HCT116 (cell line): ENCODE measurements around the gene GALNT7. TPM values are rescaled to one million over a fixed set of nuclear protein-coding genes. Genes with fewer than 3 reads are reported as not detected.

Source experiments
- ATAC-seq: fragments of 200-7000 bp; cut with Tn5 transposase; 2 replicates; pipeline ENCODE4 v1.9.1; 2020; ENCODE audit warnings: mild to moderate bottlenecking, moderate library complexity
- BruUV-seq: library from RNA; stranded (reverse); fragments of 400-500 nt; replicated peaks from 2 replicates; lab custom pipeline; 2021; lab: Mats Ljungman, UMichigan
- CTCF ChIA-PET: fragments of 300-600 bp; sonication (Branson Sonifier 250); formaldehyde crosslinking; loops from one replicate; lab custom pipeline; 2021; ENCODE audit warnings: antibody characterized with exemption; lab: Charles Lee
- POLR2A ChIA-PET: fragments of 300-600, 350-600 bp; sonication (Branson Sonifier 250); formaldehyde crosslinking; loops from one replicate; lab custom pipeline; 2021; ENCODE audit warnings: antibody characterized with exemption; lab: Charles Lee
- RAD21 ChIA-PET, 2 experiments: fragments of 300-600 bp; sonication (Branson Sonifier 250); formaldehyde crosslinking; loops; one replicate each; lab custom pipeline; 2023; ENCODE audit warnings: low total read pairs in 2 of 2; ENCODE audit not compliant: uncharacterized antibody in 2 of 2, unreplicated experiment in 2 of 2, low non-redundant PET in 1 of 2; lab: Charles Lee
- DNase-seq: peaks from one replicate; pipeline ENCODE4 v3.0.0-alpha.2; 2010; ENCODE audit warnings: low read depth, low spot score
- H2AFZ ChIP-seq: fragments of 200-600 bp; shearing (Covaris generic), sonication (generic); 2 replicates; pipeline ENCODE4 v1.6.1; 2017; ENCODE audit warnings: low read depth, mixed run types, mixed read lengths, antibody characterized with exemption, low read length; ENCODE audit not compliant: poor library complexity, severe bottlenecking
- H3K27ac ChIP-seq: 2 replicates; pipeline ENCODE4 v1.5.1; 2012; ENCODE audit warnings: low read depth, low read length
- H3K27me3 ChIP-seq: fragments of 200-600 bp; sonication (generic); 2 replicates; pipeline ENCODE4 v1.6.1; 2016; ENCODE audit warnings: mixed run types, low read length, mixed read lengths; ENCODE audit not compliant: insufficient read depth
- H3K36me3 ChIP-seq, 2 experiments: fragments of 200-500 bp in 1 of 2; fragments of 200-600 bp in 1 of 2; sonication (Bioruptor generic) in 1 of 2; sonication (generic) in 1 of 2; 2 replicates each; pipeline versions ENCODE4 v1.5.1 to v1.6.1; 2014 to 2016; ENCODE audit warnings: low read length in 2 of 2, inconsistent platforms in 1 of 2, mixed read lengths in 1 of 2, mixed run types in 1 of 2; ENCODE audit not compliant: insufficient read depth in 2 of 2, control insufficient read depth in 1 of 2
- H3K4me1 ChIP-seq, 2 experiments: fragments of 200-600 bp in 1 of 2; sonication (generic) in 1 of 2; 2 replicates each; pipeline versions ENCODE4 v1.5.1 to v1.6.1; 2012 to 2017; ENCODE audit warnings: low read length in 2 of 2, inconsistent platforms in 1 of 2, mild to moderate bottlenecking in 1 of 2, mixed read lengths in 1 of 2, mixed run types in 1 of 2, moderate library complexity in 1 of 2; ENCODE audit not compliant: insufficient read depth in 2 of 2, control insufficient read depth in 1 of 2
- H3K4me2 ChIP-seq: fragments of 200-600 bp; sonication (generic); 2 replicates; pipeline ENCODE4 v1.6.1; 2017; ENCODE audit warnings: mixed run types, low read length, mixed read lengths
- H3K4me3 ChIP-seq, 2 experiments: fragments of 200-600 bp in 1 of 2; sonication (generic) in 1 of 2; replicated peaks in 1 of 2; 2 replicates each; pipeline ENCODE4 v1.5.1; 2011 to 2016; ENCODE audit warnings: low read length in 2 of 2, control low read depth in 1 of 2, low read depth in 1 of 2, mild to moderate bottlenecking in 1 of 2, mixed read lengths in 1 of 2, mixed run types in 1 of 2
- H3K79me2 ChIP-seq: fragments of 200-600 bp; sonication (generic); 2 replicates; pipeline ENCODE4 v1.6.1; 2017; ENCODE audit warnings: mild to moderate bottlenecking, mixed run types, low read length, moderate library complexity, mixed read lengths; ENCODE audit not compliant: insufficient read depth
- H3K9ac ChIP-seq: fragments of 200-600 bp; sonication (generic); 2 replicates; pipeline ENCODE4 v1.6.1; 2016; ENCODE audit warnings: low read length, mixed read lengths
- H3K9me2 ChIP-seq: fragments of 200-600 bp; sonication (generic), shearing (Covaris generic); 2 replicates; pipeline ENCODE4 v1.6.1; 2017; ENCODE audit warnings: mixed run types, mild to moderate bottlenecking, moderate library complexity; ENCODE audit not compliant: insufficient read depth
- H3K9me3 ChIP-seq, 2 experiments: fragments of 200-500 bp in 1 of 2; fragments of 200-600 bp in 1 of 2; sonication (Bioruptor generic) in 1 of 2; sonication (generic) in 1 of 2; 2 replicates each; pipeline ENCODE4 v1.6.1; 2014 to 2017; ENCODE audit warnings: low read length in 2 of 2, mixed read lengths in 2 of 2, inconsistent platforms in 1 of 2, low read depth in 1 of 2, mild to moderate bottlenecking in 1 of 2, mixed run types in 1 of 2, moderate library complexity in 1 of 2; ENCODE audit not compliant: control insufficient read depth in 1 of 2, insufficient read depth in 1 of 2
- H4K20me1 ChIP-seq: fragments of 200-600 bp; sonication (generic), shearing (Covaris generic); 2 replicates; pipeline ENCODE4 v1.6.1; 2017; ENCODE audit warnings: mixed run types, mild to moderate bottlenecking, moderate library complexity; ENCODE audit not compliant: insufficient read depth
- CBX3 ChIP-seq: IDR thresholded peaks from 2 replicates; pipeline ENCODE4 v1.6.1; 2012; ENCODE audit warnings: low read depth
- ELF1 ChIP-seq: IDR thresholded peaks from 2 replicates; pipeline ENCODE4 v1.6.1; 2012; ENCODE audit warnings: low read depth, borderline replicate concordance
- EZH2 ChIP-seq: fragments of 200-600 bp; sonication (generic); IDR thresholded peaks from 2 replicates; pipeline ENCODE4 v1.6.1; 2017; ENCODE audit warnings: antibody characterized with exemption, mixed run types
- FOSL1 ChIP-seq: IDR thresholded peaks from 2 replicates; pipeline ENCODE4 v1.6.1; 2012; ENCODE audit warnings: low read depth
- JUND ChIP-seq: IDR thresholded peaks from 2 replicates; pipeline ENCODE4 v1.6.1; 2012
- POLR2AphosphoS5 ChIP-seq: IDR thresholded peaks from 2 replicates; pipeline ENCODE4 v1.6.1; 2011; ENCODE audit warnings: mild to moderate bottlenecking, low read depth, low read length, moderate library complexity
- SIN3A ChIP-seq: IDR thresholded peaks from 2 replicates; pipeline ENCODE4 v1.6.1; 2012; ENCODE audit warnings: low read depth
- SRF ChIP-seq: IDR thresholded peaks from 2 replicates; pipeline ENCODE4 v1.6.1; 2012; ENCODE audit warnings: low read depth
- TCF7L2 ChIP-seq: IDR thresholded peaks from 2 replicates; pipeline ENCODE4 v1.7.0; 2011; ENCODE audit warnings: borderline replicate concordance, inconsistent platforms; ENCODE audit not compliant: insufficient read depth, insufficient read length; ENCODE audit errors: extremely low read depth
- ZBTB33 ChIP-seq: IDR thresholded peaks from 2 replicates; pipeline ENCODE4 v1.6.1; 2011; ENCODE audit warnings: mild to moderate bottlenecking, low read length, moderate library complexity; ENCODE audit not compliant: insufficient replicate concordance; ENCODE audit errors: extremely low read depth
- ZFX ChIP-seq: fragments of 450-650 bp; IDR thresholded peaks from 2 replicates; pipeline ENCODE4 v1.6.1; 2017
- intact Hi-C: fragments of 100-400 bp; cut with micrococcal nuclease; formaldehyde crosslinking; loops from 2 replicates; pipeline ENCODE4 v1.10.0; 2022
- total RNA-seq: library from RNA; stranded (reverse); gene quantifications from one replicate; pipeline ENCODE4 v1.2.1, GENCODE V29; 2021; ENCODE audit not compliant: unreplicated experiment
- TF ChIP-seq, protein P1 (sequence below): IDR thresholded peaks from 2 replicates; pipeline ENCODE4 v1.6.1; 2012

Gene GALNT7
- total RNA-seq, 1 experiment from 2014 or later: 21.3 TPM

- ChIA-PET POLR2A (interaction anchor here (0.8 kb wide), 1 partner anchor 35 kb away, joined by 3 read pairs; no protein-coding TSS in a partner anchor), RAD21 (no interaction called here), CTCF (no interaction called here)
- H3K4me2 ChIP-seq: no peak overlapping the region
- no peak overlapping the region for H3K27ac ChIP-seq
- DNase-seq: no peak
- H3K36me3 ChIP-seq: no peaks in the 10 kb centered on the region
- no peak for ATAC-seq
- H2AFZ ChIP-seq: no peak overlapping the region
- peaks cover 0 to 20% of the 10 kb centered on the region in 2 experiments; a peak in 3 of 4 replicates for H3K4me1 ChIP-seq
- H3K9me3 ChIP-seq: no peaks in the 10 kb centered on the region
- no peaks in the 10 kb centered on the region for H3K27me3 ChIP-seq
- H3K4me3 ChIP-seq: no peak overlapping the region
- no TSS peak for BruUV-seq
- no peaks in the 10 kb centered on the region for H4K20me1 ChIP-seq
- no peaks in the 10 kb centered on the region for H3K79me2 ChIP-seq
- TF ChIP-seq EZH2: no peak
- TF ChIP-seq ZFX: no peak
- no peak for TF ChIP-seq POLR2AphosphoS5
- no peak for TF ChIP-seq CBX3
- TF ChIP-seq TCF7L2: no peak
- no peak for TF ChIP-seq JUND
- TF ChIP-seq SRF: no peak
- no peak for TF ChIP-seq SIN3A
- no peak for TF ChIP-seq FOSL1
- intact Hi-C loops: no loop called here
- no peak overlapping the region for H3K9ac ChIP-seq
- no peaks in the 10 kb centered on the region for H3K9me2 ChIP-seq
Measured at GRCh38 chr4:173367946-173368345, 199.3 kb downstream of the GALNT7 start.

- no peaks in the 10 kb centered on the region for H3K9me3 ChIP-seq
- POLR2A ChIA-PET: interaction anchor here (0.6 to 3.7 kb wide), 6 partner anchors 10 to 437 kb away, joined by 3 to 54 read pairs (median 4); partner anchors contain the start of gene HMGB2
- peak overlapping the region; percentile 73 for H3K27ac ChIP-seq
- RAD21 ChIA-PET: interaction anchor here (0.9 to 1.4 kb wide), 3 partner anchors 35 to 199 kb away, joined by 3 read pairs; no protein-coding TSS in a partner anchor
- H3K27me3 ChIP-seq: no peaks in the 10 kb centered on the region
- intact Hi-C loops: loop anchor here (2.0 kb wide), 1 partner anchor 35 kb away; the partner anchor contains the start of gene HMGB2
- peak overlapping the region; percentile 66 for H3K9ac ChIP-seq
- H3K9me2 ChIP-seq: no peaks in the 10 kb centered on the region
- peak overlapping the region; percentile 81 to 86 for H3K4me3 ChIP-seq
- H3K4me1 ChIP-seq: peaks cover 0 to 21% of the 10 kb centered on the region in 2 experiments; a peak in 3 of 4 replicates
- DNase-seq (no peak), ATAC-seq (peak; percentile 7)
- no peaks in the 10 kb centered on the region for H3K79me2 ChIP-seq
- peak overlapping the region; percentile 98 for H3K4me2 ChIP-seq
- H3K36me3 ChIP-seq: 0 out of 4 replicates have a peak, but pooled peaks cover 0 to 2% of the 10 kb centered on the region in 2 experiments
- TF ChIP-seq CBX3: no peak
- TF ChIP-seq ELF1: no peak
- TF ChIP-seq, protein P1, sequence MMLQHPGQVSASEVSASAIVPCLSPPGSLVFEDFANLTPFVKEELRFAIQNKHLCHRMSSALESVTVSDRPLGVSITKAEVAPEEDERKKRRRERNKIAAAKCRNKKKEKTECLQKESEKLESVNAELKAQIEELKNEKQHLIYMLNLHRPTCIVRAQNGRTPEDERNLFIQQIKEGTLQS: no peak
- no peak for TF ChIP-seq ZBTB33
- H4K20me1 ChIP-seq: no peaks in the 10 kb centered on the region; the same call in 1 of the 2 replicates
- BruUV-seq: no TSS peak
- peak overlapping the region; percentile 98 for H2AFZ ChIP-seq
- CTCF ChIA-PET: interaction anchor here (0.7 to 2.0 kb wide), 8 partner anchors 11 to 914 kb away, joined by 3 to 13 read pairs (median 4); partner anchors contain the start of gene CEP44
Measured at GRCh38 chr4:173370130-173370476, 201.5 kb downstream of the GALNT7 start.
